A673 (cell line): ENCODE measurements around the gene FDX1.
A peak's percentile ranks its signal among the peaks of the same experiment; 100 is the strongest.

ENCODE experiments used
- CTCF ChIP-seq: fragments of 300-800, 200-600 bp; sonication (generic); conservative IDR thresholded peaks from 2 replicates; pipeline ENCODE4 v1.5.1; 2017; ENCODE audit warnings: low read depth, mild to moderate bottlenecking, antibody characterized with exemption, low read length, moderate library complexity, mixed read lengths
- EZH2 ChIP-seq: fragments of 200-600 bp; sonication (generic); IDR thresholded peaks from 2 replicates; pipeline ENCODE4 v1.6.1; 2017; ENCODE audit warnings: borderline replicate concordance, low read depth, mild to moderate bottlenecking, mixed read lengths, antibody characterized with exemption, low read length; ENCODE audit not compliant: poor library complexity, severe bottlenecking

- TF ChIP-seq CTCF (peak; percentile 52), EZH2 (no peak)
Measured at GRCh38 chr11:110429731-110430266, at the start of gene FDX1.
